Jurkat, Clone E6-1 (cell line): ENCODE measurements around the gene FBF1.
"Not testable (repeated sequence)": the region's sequence is repeated elsewhere in the genome, so short reads cannot be mapped to it uniquely, and the experiment has no call there.

ENCODE experiments used
- DNase-seq: peaks from one replicate; pipeline ENCODE4 v3.0.0-alpha.2; 2011; ENCODE audit warnings: low read depth, low spot score
- H3K4me3 ChIP-seq: 2 replicates; pipeline ENCODE4 v1.5.1; 2011; ENCODE audit warnings: mild to moderate bottlenecking, low read length, control low read depth, moderate library complexity

FBF1 gene

GRCh38 chr17:75899353-75899752, 41.5 kb downstream of the FBF1 start:
- H3K4me3 ChIP-seq: no peak overlapping the region
- DNase-seq: no peak

- H3K4me3 ChIP-seq: no peak overlapping the region
- no peak for DNase-seq
Observed at GRCh38 chr17:75898791-75899190, 42.1 kb downstream of the FBF1 start.

- H3K4me3 ChIP-seq: no peak overlapping the region
- DNase-seq: no peak
Observed at GRCh38 chr17:75898065-75898464, 42.8 kb downstream of the FBF1 start.

DNA sequence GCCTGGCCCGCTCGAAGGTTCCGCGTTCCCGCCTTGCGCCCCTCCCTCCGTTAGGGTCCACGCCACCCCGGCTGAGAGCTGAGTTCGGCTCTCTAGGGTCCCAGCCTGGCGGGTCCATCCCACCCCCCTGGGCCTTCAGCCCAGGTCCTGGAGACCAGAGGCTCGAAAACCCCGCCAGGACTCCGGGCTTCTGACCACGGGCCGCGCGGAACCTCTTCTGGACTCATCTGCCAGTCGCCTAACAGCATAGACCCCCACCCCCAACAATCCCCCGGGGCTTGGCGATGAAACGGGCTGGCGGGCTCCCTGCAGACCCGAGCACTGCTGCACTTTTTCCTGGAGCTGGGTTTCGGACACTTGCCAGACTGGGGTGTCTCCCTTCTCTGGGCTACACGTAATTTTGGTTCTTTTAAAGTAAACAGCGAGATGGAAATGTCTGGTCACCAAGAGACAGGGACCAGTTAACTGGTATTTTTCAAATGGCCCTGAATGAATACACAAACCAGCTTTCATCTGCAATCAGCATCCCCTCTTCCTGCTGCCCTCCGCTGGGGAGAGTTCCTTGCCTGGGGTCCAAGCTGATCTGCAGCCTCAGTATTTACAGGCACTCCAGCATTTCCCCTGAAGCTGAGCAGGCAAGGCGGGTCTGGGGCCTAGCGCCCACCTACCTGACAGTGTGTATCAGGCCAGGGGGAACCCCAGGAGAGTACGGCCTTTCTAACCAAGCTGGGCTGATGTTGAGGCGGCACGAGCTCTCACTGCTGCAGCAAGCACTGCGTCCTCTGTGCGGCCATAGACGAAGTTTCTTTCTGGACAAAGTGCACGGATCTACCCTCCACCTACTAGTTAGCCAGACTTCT, 43.5 kb downstream of the FBF1 start:
- no peak for DNase-seq
- peak overlapping the region; percentile 29 for H3K4me3 ChIP-seq

DNA sequence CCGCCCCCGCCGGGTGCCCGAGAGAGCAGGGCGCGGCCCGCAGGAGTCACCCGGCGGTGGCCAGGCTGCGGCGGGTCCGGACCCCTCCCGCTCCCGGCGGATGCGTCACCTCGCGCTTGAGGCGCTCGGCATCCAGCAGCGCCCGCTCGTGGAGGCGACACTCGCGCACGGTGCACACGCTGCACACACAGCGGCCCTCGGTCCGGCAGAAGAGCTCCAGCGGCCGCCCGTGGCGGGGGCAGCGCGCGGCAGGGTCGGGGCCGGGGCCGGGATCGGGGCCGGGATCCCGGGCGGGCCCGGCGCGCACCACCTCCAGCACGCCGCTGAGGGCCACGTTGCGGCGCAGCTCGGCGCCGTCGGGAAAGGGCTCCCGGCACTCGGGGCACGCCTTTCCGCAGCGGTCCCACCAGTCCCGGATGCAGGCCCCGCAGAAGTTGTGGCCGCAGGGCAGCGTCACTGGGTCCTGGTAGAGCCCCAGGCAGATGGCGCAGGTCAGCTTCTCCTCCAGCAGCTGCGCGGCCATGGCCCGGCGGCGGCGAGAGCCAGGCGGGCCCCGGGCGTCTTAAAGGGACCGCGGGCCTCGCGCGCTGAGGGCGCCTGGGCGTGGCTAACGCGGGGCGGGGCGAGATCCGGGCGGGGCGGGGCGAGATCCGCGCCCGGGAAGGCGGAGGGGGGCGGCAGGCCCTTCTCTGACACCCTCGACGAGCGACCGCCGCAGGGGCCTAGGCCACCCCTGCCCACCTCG, 44.3 kb downstream of the FBF1 start, which contains the start of gene TRIM65:
Gene TRIM65, minus strand, starts transcription at position 537 of the 745 bp plus-strand sequence. Its CDS starts 14 bp downstream, at position 523.
- H3K4me3 ChIP-seq: peak within 1 kb of the TSS; percentile 69
- DNase-seq: peak; percentile 42

DNA sequence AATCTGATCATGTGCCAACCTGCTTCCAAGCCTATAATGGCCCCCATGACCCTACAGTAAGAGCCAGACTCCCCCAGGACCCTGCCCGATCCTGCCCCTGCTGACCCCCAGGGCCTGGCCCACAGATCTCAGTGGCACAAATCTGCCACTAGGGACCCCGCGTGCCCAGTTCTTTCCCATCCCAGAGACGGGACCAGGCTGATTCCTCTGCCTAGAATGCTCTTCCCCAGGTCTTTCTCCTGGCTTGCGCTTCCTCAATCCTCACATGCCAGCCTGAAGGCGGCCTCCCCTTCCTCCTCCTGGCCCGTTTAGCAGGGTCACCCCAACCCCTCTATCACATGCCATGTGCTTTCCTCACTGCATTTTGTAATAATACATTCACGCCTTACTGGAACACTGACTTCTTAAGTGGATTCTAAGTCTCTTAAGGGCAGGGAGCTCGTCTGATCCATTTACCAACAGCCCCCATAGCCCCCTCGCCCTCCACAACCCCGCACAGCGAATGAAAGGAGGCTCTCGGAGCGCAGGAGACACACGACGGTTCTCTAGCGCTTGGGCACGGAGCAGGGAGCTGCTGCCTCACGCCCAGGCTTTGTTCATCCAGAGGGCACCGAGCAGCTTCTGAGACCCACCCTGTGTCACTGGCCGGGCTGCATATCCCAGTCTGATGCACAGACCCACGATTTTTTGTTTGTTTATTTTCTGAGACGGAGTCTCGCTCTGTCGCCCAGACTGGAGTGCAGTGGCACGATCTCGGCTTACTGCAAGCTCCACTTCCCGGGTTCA, 45.3 kb downstream of the FBF1 start:
- H3K4me3 ChIP-seq: peak overlapping the region; percentile 69
- no peak for DNase-seq

- H3K4me3 ChIP-seq: no peak overlapping the region
- DNase-seq: no peak
Observed at GRCh38 chr17:75894049-75894733, 46.7 kb downstream of the FBF1 start.

- DNase-seq: no peak
- no peak overlapping the region for H3K4me3 ChIP-seq
Observed at GRCh38 chr17:75893305-75894048, 47.4 kb downstream of the FBF1 start.

- DNase-seq: no peak
- H3K4me3 ChIP-seq: no peak overlapping the region
Observed at GRCh38 chr17:75892556-75893224, 48.2 kb downstream of the FBF1 start.

DNA sequence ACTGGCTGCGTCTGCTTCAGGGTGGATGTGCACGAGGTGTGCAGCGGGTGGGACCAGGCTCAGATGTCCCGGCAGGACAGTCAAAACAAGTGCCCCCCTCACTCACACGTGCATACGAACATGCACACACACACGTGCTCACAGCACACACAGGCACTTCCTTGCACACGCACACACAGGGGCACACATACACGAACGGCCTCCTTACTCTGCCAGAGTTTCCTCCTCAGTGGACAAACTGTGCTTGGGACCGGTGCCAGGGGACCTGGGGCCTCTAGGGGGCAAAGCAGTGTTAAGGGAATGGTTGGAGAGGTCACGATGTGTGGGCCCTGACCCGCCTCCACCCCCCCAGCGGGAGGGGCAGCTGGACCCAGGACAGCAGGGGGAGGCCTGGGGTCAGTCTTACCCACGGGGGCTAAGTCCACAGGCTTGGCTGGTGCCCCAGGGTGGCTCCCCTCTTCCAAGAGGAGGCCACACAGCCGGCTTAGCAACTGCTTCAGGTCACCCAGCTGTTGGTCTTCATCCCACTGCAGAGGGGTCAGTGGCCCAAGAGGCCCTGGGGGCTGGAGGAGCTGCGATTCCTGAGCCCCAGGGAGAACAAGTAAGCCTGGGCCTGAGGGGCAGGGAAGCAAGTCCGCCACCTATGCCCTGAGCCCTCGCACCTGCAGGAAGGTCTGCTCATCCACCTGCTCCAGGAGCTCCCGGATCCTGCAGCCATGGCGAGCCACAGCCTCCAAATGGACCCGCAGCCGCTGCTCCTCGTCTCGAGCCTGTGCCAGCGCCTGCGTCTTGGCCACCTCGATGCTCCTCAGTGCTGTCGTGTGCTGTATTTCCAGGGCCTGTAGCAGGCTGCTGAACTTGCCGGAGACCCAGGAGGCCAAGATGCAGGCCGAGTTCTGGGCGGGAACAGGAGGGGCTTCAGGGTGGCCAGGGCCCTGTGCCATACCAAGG, 49.0 kb downstream of the FBF1 start:
- H3K4me3 ChIP-seq: no peak overlapping the region
- no peak for DNase-seq

DNA sequence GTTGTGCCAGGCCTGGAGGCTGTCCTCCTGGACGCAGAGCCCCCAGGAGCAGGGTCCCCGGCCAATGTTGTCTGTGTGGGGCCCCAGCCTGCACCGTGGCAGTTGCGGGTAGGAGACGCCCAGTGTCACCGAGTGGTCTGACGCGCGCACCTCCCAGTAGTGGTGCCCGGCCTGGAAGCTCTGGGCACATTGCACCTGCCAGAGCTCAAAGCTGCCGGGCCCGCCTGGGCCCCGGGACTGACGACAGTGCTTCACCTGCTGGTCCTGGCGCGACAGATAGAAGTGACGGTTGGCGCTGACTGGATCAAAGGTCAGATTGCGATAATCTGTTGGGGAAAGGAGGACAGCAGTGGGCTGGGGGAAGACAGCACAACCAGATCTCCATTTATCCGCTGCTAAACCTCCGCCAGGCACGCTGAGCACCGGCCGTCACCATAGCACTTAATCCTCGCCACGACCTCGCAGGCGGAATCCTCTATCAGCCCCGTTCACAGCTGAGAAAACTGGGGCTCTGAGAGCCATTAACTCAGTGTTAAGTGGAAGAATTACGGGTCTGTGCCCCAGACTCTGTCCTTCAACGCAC, 49.7 kb downstream of the FBF1 start:
- DNase-seq: no peak
- H3K4me3 ChIP-seq: no peak overlapping the region

DNA sequence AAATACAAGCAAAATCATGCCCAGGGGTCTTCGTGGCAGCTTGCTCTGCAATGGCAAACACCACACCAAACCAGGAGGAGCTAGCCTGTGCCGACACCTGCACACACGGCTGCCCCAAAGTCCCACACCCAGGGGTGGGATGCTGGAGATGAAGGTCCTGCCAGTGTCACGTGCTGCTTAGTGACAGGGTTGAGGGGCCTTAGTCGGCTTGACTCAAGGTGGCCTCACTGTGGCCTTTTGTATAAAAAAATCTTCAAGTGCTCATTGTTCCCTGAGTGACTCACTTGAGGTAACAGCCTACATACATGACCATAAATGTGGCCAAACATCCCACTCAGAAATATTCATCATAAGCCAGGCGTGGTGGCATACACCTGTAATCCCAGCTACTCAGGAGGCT, 51.4 kb downstream of the FBF1 start:
- no peak for DNase-seq
- H3K4me3 ChIP-seq: no peak overlapping the region

- no peak overlapping the region for H3K4me3 ChIP-seq
- DNase-seq: no peak
Observed at GRCh38 chr17:75888484-75888883, 52.4 kb downstream of the FBF1 start.

- not testable (repeated sequence) for DNase-seq, H3K4me3 ChIP-seq
Observed at GRCh38 chr17:75885860-75886259, 55.0 kb downstream of the FBF1 start.

DNA sequence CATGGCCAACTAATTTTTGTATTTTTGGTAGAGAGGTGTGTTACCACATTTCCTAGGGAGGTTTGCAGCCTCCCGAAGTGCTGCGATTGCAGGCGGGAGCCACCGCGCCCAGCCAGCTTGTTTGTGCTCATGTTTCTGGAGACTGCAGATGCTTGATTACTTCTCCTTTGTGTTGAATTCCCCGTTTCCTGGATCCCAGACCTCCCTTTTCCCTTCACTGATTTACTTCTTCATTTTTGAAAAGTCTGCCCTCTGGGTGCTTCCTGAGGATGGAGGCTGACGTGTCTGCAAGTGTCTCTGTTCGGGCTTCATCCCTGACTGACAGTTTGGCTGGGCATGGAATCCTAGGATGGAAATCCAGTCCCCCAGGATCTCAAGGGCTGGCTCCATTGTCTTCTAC, 55.4 kb downstream of the FBF1 start:
- DNase-seq: no peak
- no peak overlapping the region for H3K4me3 ChIP-seq

DNA sequence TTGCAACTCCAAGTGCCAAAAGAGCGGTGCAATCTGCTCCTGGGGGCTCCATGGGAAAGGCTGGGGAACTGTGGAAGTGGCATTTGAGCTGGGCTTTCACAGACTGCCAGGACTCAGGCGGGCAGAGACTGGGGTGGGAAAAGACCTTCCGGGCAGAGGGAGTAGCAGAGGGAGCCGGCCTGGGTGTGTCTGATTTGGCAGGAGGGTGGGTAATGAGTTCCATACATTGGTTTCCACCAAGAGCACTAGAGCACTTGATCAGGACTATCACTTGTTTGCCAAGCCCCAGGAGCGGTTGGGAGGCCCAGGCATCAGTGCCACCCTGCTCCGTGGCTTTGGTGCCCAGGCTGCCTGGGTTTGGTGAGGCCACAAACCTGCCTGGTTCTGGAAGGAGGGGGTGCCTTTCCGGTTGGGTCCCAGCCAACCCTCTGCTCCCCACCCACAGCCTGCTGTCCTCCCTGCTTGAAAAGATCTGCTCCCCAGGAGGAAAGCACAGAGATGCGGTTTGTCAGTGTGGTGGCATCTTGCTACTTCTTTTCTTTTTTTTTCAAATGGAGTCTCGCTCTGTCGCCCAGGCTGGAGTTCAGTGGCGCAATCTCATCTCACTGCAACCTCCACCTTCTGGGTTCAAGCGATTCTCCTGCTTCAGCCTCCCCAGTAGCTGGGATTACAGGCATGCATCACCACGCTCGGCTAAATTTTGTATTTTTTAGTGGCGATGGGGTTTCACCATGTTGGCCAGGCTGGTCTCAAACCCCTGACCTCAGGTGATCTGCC, 59.0 kb downstream of the FBF1 start:
- H3K4me3 ChIP-seq: no peak overlapping the region
- DNase-seq: peak; percentile 92
